ENCODE results near the gene HNRNPA1. TPM values are rescaled to one million over a fixed set of nuclear protein-coding genes. Genes with fewer than 3 reads are reported as not detected.

Gene HNRNPA1
- total RNA-seq, 4 donors from 2014 or later = 274 to 473 (median 422) TPM

- peaks cover 14 to 67% (median 42%) of the 10 kb centered on the region in 3 donors for H3K4me1 ChIP-seq
- WGBS, 2 donors = 51 to 66% methylated on average over 8 of the region's 8 CpGs
- no peak for TF ChIP-seq POLR2A (IDR thresholded peaks at IDR 0.05)
- no peak for TF ChIP-seq CTCF (IDR thresholded peaks at IDR 0.05)
- no peak for DNase-seq
- H3K9me3 ChIP-seq = no peaks in the 10 kb centered on the region
- H3K27me3 ChIP-seq = no peaks in the 10 kb centered on the region
- H3K27ac ChIP-seq = peak overlapping the region in 2 of 4 donors; percentile 39 to 61
- intact Hi-C loops (cut with DNase I) = no loop called here
- peaks cover 23 to 65% (median 29%) of the 10 kb centered on the region in 3 donors for H3K36me3 ChIP-seq
- H3K4me3 ChIP-seq = no peak overlapping the region
Measured at GRCh38 chr12:54287261-54288157, 7.0 kb downstream of the HNRNPA1 start.

GRCh38 chr12:54292083-54292930 is 11.8 kb downstream of the HNRNPA1 start:
- intact Hi-C loops (cut with DNase I) = loop anchor here (10.0 kb wide), 1 partner anchor 72 kb away; the partner anchor contains the start of gene GPR84

GRCh38 chr12:54292931-54293241 is 12.4 kb downstream of the HNRNPA1 start:
- 97 to 100% methylated on average over 1 to 6 of the region's 7 CpGs for WGBS, 2 donors
- peaks cover 0 to 11% (median 0%) of the 10 kb centered on the region in 3 donors for H3K36me3 ChIP-seq
- TF ChIP-seq CTCF (IDR thresholded peaks at IDR 0.05) (no peak), POLR2A (IDR thresholded peaks at IDR 0.05) (no peak)
- no peak overlapping the region for H3K4me3 ChIP-seq
- intact Hi-C loops (cut with DNase I) = loop anchor here (10.0 kb wide), 1 partner anchor 72 kb away; the partner anchor contains the start of gene GPR84
- no peak overlapping the region for H3K27ac ChIP-seq
- H3K9me3 ChIP-seq = no peaks in the 10 kb centered on the region
- DNase-seq = no peak
- no peaks in the 10 kb centered on the region for H3K27me3 ChIP-seq
- peaks cover 0 to 16% (median 5%) of the 10 kb centered on the region in 3 donors for H3K4me1 ChIP-seq

More at GRCh38 chr12:54292083-54292930, 11.8 kb downstream of the HNRNPA1 start:
- Histone ChIP-seq H3K4me3 (no peak overlapping the region), H3K27ac (no peak overlapping the region), H3K4me1 (peaks cover 0 to 19% (median 8%) of the 10 kb centered on the region in 3 donors), H3K27me3 (no peaks in the 10 kb centered on the region), H3K9me3 (no peaks in the 10 kb centered on the region), H3K36me3 (peaks cover 2 to 17% (median 4%) of the 10 kb centered on the region in 3 donors)
- no peak for DNase-seq
- TF ChIP-seq POLR2A (IDR thresholded peaks at IDR 0.05) (no peak), CTCF (IDR thresholded peaks at IDR 0.05) (no peak)
- 90 to 93% methylated on average over 22 to 23 of the region's 30 CpGs for WGBS, 2 donors

GRCh38 chr12:54294152-54294952 is 13.8 kb downstream of the HNRNPA1 start:
- Histone ChIP-seq H3K4me3 (no peak overlapping the region), H3K36me3 (no peaks in the 10 kb centered on the region), H3K4me1 (peaks cover 0 to 5% (median 0%) of the 10 kb centered on the region in 3 donors), H3K9me3 (no peaks in the 10 kb centered on the region), H3K27ac (no peak overlapping the region), H3K27me3 (peaks cover 0 to 11% (median 0%) of the 10 kb centered on the region in 4 donors)
- intact Hi-C loops (cut with DNase I) = loop anchor here (10.0 kb wide), 1 partner anchor 70 kb away; the partner anchor contains the start of gene GPR84
- WGBS, 2 donors = 54 to 70% methylated on average over 6 to 9 of the region's 9 CpGs
- DNase-seq = no peak
- peak; percentile 58 to 83 (median 70) for TF ChIP-seq CTCF (IDR thresholded peaks at IDR 0.05)
- no peak for TF ChIP-seq POLR2A (IDR thresholded peaks at IDR 0.05)
